ENCODE measurements around the gene BNC2.

BNC2 gene

DNA sequence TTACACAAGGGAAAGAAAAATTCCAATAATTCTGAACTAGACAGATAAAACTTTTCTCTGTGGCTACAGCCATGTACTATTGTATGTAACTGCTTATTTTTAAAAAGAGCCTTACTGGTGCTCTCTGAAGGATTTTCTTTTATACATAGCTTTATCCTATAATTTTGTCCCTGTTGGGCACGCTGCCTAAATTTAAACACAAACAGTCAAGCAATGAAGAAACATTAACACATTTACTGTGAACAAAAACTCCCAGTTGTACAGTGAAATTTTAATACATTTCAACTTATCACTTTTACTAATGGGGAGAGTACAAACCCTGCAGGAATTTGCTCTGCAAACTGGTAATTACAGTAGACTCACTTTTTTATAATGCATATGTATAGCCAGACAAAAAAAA lies 273.3 kb downstream of the BNC2 start:
- TF ChIP-seq, protein P1, sequence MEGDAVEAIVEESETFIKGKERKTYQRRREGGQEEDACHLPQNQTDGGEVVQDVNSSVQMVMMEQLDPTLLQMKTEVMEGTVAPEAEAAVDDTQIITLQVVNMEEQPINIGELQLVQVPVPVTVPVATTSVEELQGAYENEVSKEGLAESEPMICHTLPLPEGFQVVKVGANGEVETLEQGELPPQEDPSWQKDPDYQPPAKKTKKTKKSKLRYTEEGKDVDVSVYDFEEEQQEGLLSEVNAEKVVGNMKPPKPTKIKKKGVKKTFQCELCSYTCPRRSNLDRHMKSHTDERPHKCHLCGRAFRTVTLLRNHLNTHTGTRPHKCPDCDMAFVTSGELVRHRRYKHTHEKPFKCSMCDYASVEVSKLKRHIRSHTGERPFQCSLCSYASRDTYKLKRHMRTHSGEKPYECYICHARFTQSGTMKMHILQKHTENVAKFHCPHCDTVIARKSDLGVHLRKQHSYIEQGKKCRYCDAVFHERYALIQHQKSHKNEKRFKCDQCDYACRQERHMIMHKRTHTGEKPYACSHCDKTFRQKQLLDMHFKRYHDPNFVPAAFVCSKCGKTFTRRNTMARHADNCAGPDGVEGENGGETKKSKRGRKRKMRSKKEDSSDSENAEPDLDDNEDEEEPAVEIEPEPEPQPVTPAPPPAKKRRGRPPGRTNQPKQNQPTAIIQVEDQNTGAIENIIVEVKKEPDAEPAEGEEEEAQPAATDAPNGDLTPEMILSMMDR (IDR thresholded peaks at IDR 0.05; ENCODE audit: low read depth, low read length, missing control alignments), result no peak
- in situ Hi-C loops (cut with HindIII; ENCODE audit: low sequenced_read_pairs), result no loop called here
- DNase-seq (ENCODE audit: low read depth), result no peak
- H3K4me3 ChIP-seq (ENCODE audit: low read depth, low read length), result no peak overlapping the region

DNA sequence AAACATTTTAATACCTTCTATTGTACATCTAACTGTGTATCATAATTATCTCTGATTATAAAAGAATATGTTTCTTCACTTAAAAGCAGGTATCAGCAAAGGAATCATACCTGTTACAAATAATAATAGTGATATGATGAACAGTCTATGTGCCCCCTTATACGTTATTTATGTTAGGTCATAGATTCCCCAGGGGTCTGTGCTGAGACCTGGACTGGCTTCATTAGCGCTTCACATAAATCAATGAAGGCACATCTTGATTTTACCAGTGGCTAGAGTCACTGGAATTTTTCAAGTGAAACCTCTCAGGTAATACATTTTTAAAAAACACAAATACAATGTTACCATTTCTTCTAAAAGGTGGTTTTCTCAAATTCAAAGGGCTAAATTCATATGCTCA lies 275.2 kb downstream of the BNC2 start:
- TF ChIP-seq, protein P1 (IDR thresholded peaks at IDR 0.05; ENCODE audit: low read depth, low read length, missing control alignments), result no peak
- in situ Hi-C loops (cut with HindIII; ENCODE audit: low sequenced_read_pairs), result no loop called here
- no peak overlapping the region for H3K4me3 ChIP-seq (ENCODE audit: low read depth, low read length)
- DNase-seq (ENCODE audit: low read depth), result no peak

DNA sequence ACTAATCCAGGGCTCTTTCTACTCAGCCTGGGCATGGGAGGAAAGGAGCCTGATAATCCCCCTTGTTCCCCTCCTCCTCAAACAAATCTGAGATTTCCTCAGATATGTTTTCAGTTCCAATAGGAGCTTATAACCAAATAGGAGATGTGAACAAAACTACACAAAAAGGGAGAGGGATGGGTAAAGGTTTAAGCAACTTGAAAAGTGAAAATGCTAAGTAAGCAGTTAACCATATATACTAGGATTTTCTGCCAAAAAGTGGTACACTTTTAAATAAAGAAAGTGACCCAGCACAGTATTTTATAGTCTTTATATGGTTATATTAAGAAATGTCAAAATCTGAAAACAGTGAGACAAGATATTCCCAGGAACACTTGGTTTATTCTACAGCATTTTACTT lies 275.7 kb downstream of the BNC2 start:
- DNase-seq (ENCODE audit: low read depth), result no peak
- in situ Hi-C loops (cut with HindIII; ENCODE audit: low sequenced_read_pairs), result no loop called here
- TF ChIP-seq, protein P1 (IDR thresholded peaks at IDR 0.05; ENCODE audit: low read depth, low read length, missing control alignments), result no peak
- no peak overlapping the region for H3K4me3 ChIP-seq (ENCODE audit: low read depth, low read length)

DNA sequence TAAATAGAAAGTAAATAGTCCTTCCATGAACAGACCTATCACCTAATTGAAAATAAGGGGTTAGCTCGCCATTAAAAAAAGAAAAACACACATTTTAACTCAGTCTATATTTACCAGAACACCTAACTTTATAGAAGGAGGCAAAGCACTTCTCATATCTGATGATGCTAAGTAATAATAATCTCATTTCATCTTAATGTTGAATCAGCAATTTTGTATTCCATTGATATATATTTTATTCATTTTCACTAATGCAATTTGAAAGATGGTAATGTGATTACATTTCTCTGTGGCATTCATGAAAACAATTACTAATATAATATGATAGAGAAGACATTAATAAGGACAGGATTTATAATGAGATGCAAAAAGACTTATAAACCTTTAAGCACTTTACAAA lies 276.7 kb downstream of the BNC2 start:
- H3K4me3 ChIP-seq (ENCODE audit: low read depth, low read length), result no peak overlapping the region
- in situ Hi-C loops (cut with HindIII; ENCODE audit: low sequenced_read_pairs), result no loop called here
- no peak for DNase-seq (ENCODE audit: low read depth)
- TF ChIP-seq, protein P1 (IDR thresholded peaks at IDR 0.05; ENCODE audit: low read depth, low read length, missing control alignments), result no peak

DNA sequence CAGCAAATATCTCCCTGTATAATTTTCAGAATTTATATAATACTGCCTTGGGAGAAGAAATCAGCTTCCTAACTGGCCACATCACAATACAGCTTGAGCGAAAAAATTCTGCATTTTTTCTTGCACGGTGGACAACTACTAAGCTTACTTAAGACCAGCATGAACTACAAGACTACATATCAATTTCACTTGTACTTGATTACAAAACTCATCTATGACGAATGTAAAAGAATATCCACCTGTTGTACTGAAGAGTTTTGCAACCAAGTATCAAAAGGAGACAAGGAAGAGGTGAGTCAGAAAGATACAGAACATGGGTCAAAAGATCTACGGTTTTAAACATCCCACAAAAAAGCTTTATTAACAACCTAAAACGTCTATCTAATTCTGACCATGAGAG lies 279.4 kb downstream of the BNC2 start:
- in situ Hi-C loops (cut with HindIII; ENCODE audit: low sequenced_read_pairs), result no loop called here
- DNase-seq (ENCODE audit: low read depth), result no peak
- TF ChIP-seq, protein P1 (IDR thresholded peaks at IDR 0.05; ENCODE audit: low read depth, low read length, missing control alignments), result no peak
- no peak overlapping the region for H3K4me3 ChIP-seq (ENCODE audit: low read depth, low read length)

DNA sequence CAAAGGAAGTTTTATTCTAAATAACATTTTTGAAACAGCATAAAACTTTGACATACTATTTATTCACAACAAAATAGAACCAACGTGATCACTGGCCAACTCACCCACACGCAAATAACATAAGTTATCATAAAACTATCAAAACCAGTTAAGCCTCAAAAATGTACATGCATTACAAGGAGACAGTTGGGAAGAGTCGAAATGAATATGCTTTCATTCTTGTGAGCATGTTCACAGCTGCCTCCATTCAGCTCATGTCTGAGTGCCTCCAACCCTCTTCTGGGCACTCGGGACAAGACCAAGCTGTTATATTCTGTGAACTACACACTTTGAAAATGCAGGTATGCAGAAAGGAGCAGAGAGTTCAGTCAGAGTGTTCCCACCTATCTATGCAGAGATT lies 284.9 kb downstream of the BNC2 start:
- TF ChIP-seq, protein P1 (IDR thresholded peaks at IDR 0.05; ENCODE audit: low read depth, low read length, missing control alignments), result no peak
- in situ Hi-C loops (cut with HindIII; ENCODE audit: low sequenced_read_pairs), result no loop called here
- no peak for DNase-seq (ENCODE audit: low read depth)
- no peak overlapping the region for H3K4me3 ChIP-seq (ENCODE audit: low read depth, low read length)

DNA sequence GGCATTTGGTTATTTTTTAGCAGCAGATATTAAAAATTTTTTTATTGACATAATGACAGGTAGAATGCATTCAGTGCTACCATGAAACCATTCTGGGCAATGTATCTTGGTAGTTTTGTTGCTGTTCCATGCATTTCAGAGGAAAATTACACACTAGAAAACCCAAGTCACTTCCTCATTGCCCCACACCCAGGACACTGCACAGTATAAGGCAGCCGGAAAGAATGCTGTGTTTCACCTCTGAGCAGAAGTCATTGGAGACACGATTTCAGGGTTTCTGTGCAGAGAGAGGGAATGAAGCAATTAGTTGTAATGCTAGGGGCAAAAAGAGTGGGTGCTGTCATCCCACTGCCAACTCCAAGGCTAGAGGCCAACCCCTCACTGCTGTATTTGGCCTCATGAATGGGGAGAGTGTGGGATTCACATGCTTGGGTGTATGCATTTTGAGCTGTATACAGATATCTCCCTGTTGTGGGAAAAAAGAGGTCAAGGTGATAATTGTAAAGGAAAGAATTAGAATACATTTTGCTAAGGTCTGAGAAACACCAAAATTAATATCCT lies 290.5 kb downstream of the BNC2 start:
- in situ Hi-C loops (cut with HindIII; ENCODE audit: low sequenced_read_pairs), result no loop called here
- TF ChIP-seq, protein P1 (IDR thresholded peaks at IDR 0.05; ENCODE audit: low read depth, low read length, missing control alignments), result no peak
- H3K4me3 ChIP-seq (ENCODE audit: low read depth, low read length), result no peak overlapping the region
- DNase-seq (ENCODE audit: low read depth), result no peak
